SK-N-SH treated with all-trans-retinoic acid at 6 μM for 48 hours (cell line): Measurements from ENCODE around the gene ADORA1.

Source experiments
- ATAC-seq: fragments of 200-7000 bp; cut with Tn5 transposase; 3 replicates; pipeline ENCODE4 v1.9.1; 2020; ENCODE audit warnings: mild to moderate bottlenecking, moderate library complexity
- ARNTL ChIP-seq: fragments of 450-650 bp; formaldehyde crosslinking; IDR thresholded peaks from 2 replicates; pipeline ENCODE4 v1.5.0; 2020; ENCODE audit warnings: low read depth, mild to moderate bottlenecking, moderate library complexity, borderline replicate concordance
- BACH2 ChIP-seq: fragments of 250-450 bp; sonication (Bioruptor Pico); IDR thresholded peaks from 2 replicates; pipeline ENCODE4 v1.9.0; 2021; ENCODE audit warnings: mild to moderate bottlenecking, borderline replicate concordance
- CREB5 ChIP-seq: fragments of 250-450 bp; sonication (Bioruptor Pico); IDR thresholded peaks from 2 replicates; pipeline ENCODE4 v1.5.1; 2020; ENCODE audit warnings: low read depth, mild to moderate bottlenecking, moderate library complexity
- CSDC2 ChIP-seq: fragments of 250-450 bp; sonication (Bioruptor Pico); IDR thresholded peaks from 2 replicates; pipeline ENCODE4 v1.5.0; 2020; ENCODE audit warnings: mild to moderate bottlenecking, moderate library complexity
- CSRNP3 ChIP-seq: fragments of 250-450 bp; sonication (Bioruptor Pico); IDR thresholded peaks from 2 replicates; pipeline ENCODE4 v1.5.1; 2021; ENCODE audit warnings: mild to moderate bottlenecking, moderate library complexity
- ESRRG ChIP-seq: fragments of 250-450 bp; sonication (Bioruptor Pico); IDR thresholded peaks from 2 replicates; pipeline ENCODE4 v1.6.1; 2021; ENCODE audit warnings: mild to moderate bottlenecking
- GLIS3 ChIP-seq: fragments of 250-450 bp; sonication (Bioruptor Pico); IDR thresholded peaks from 2 replicates; pipeline ENCODE4 v1.5.0; 2020; ENCODE audit warnings: mild to moderate bottlenecking, moderate library complexity
- ISL1 ChIP-seq: fragments of 250-450 bp; sonication (Bioruptor Pico); IDR thresholded peaks from 2 replicates; pipeline ENCODE4 v2.1.2; 2022; ENCODE audit warnings: mild to moderate bottlenecking, moderate library complexity
- OSR1 ChIP-seq: fragments of 250-450 bp; sonication (Bioruptor Pico); IDR thresholded peaks from 2 replicates; pipeline ENCODE4 v1.8.0; 2022; ENCODE audit warnings: moderate library complexity, mild to moderate bottlenecking, inconsistent platforms
- PATZ1 ChIP-seq: fragments of 250-450 bp; sonication (Bioruptor Pico); IDR thresholded peaks from 2 replicates; pipeline ENCODE4 v1.8.0; 2020; ENCODE audit warnings: mild to moderate bottlenecking, moderate library complexity, borderline replicate concordance
- PPARA ChIP-seq: fragments of 250-450 bp; sonication (Bioruptor Pico); IDR thresholded peaks from 2 replicates; pipeline ENCODE4 v1.5.0; 2020; ENCODE audit warnings: mild to moderate bottlenecking, borderline replicate concordance
- SNAI2 ChIP-seq: fragments of 250-450 bp; sonication (Bioruptor Pico); IDR thresholded peaks from 2 replicates; pipeline ENCODE4 v1.5.0; 2020; ENCODE audit warnings: mild to moderate bottlenecking, moderate library complexity
- TCF4 ChIP-seq: fragments of 250-450 bp; sonication (Bioruptor Pico); IDR thresholded peaks from 2 replicates; pipeline ENCODE4 v1.8.0; 2021; ENCODE audit warnings: mild to moderate bottlenecking, moderate library complexity, borderline replicate concordance
- TOX ChIP-seq: fragments of 250-450 bp; sonication (Bioruptor Pico); IDR thresholded peaks from 2 replicates; pipeline ENCODE4 v1.8.0; 2021; ENCODE audit warnings: mild to moderate bottlenecking, moderate library complexity, borderline replicate concordance
- TSHZ2 ChIP-seq: fragments of 250-450 bp; sonication (Bioruptor Pico); IDR thresholded peaks from 2 replicates; pipeline ENCODE4 v1.5.0; 2020; ENCODE audit warnings: mild to moderate bottlenecking, moderate library complexity
- ZC3H10 ChIP-seq: fragments of 250-450 bp; sonication (Bioruptor Pico); IDR thresholded peaks from 2 replicates; pipeline ENCODE4 v1.5.1; 2021; ENCODE audit warnings: mild to moderate bottlenecking, moderate library complexity
- ZFP3 ChIP-seq: fragments of 250-450 bp; sonication (Bioruptor Pico); IDR thresholded peaks from 2 replicates; pipeline ENCODE4 v1.5.0; 2020; ENCODE audit warnings: mild to moderate bottlenecking, moderate library complexity
- ZFP30 ChIP-seq: fragments of 450-650 bp; formaldehyde crosslinking; IDR thresholded peaks from 2 replicates; pipeline ENCODE4 v1.5.0; 2022; ENCODE audit warnings: mild to moderate bottlenecking, moderate library complexity
- ZNF565 ChIP-seq: fragments of 450-650 bp; formaldehyde crosslinking; conservative IDR thresholded peaks from 2 replicates; pipeline ENCODE4 v1.5.0; 2020; ENCODE audit warnings: low read depth, mild to moderate bottlenecking, moderate library complexity
- ZNF70 ChIP-seq: fragments of 450-650 bp; formaldehyde crosslinking; IDR thresholded peaks from 2 replicates; pipeline ENCODE4 v1.5.0; 2020; ENCODE audit warnings: mild to moderate bottlenecking, moderate library complexity
- ZNF8 ChIP-seq: fragments of 450-650 bp; formaldehyde crosslinking; IDR thresholded peaks from 2 replicates; pipeline ENCODE4 v1.5.0; 2020; ENCODE audit warnings: mild to moderate bottlenecking, moderate library complexity

The ADORA1 gene

GRCh38 chr1:203163891-203164635, 36.5 kb downstream of the ADORA1 start (continued):
- TF ChIP-seq CSDC2 (CRISPR knock-in tag), result no peak
- no peak for TF ChIP-seq CSRNP3 (CRISPR knock-in tag)

GRCh38 chr1:203165101-203165799, 37.7 kb downstream of the ADORA1 start:
- ATAC-seq, result no peak
- TF ChIP-seq PPARA (no peak), ZNF8 (no peak), ARNTL (CRISPR knock-in tag) (no peak), CSDC2 (CRISPR knock-in tag) (no peak), GLIS3 (CRISPR knock-in tag) (no peak), PATZ1 (CRISPR knock-in tag) (no peak), ZFP3 (CRISPR knock-in tag) (no peak), TSHZ2 (CRISPR knock-in tag) (no peak), ISL1 (no peak), CSRNP3 (CRISPR knock-in tag) (no peak), BACH2 (no peak), TOX (no peak), ESRRG (CRISPR knock-in tag) (no peak), CREB5 (CRISPR knock-in tag) (no peak), ZNF70 (CRISPR knock-in tag) (no peak), ZC3H10 (CRISPR knock-in tag) (no peak), OSR1 (CRISPR knock-in tag) (no peak), ZFP30 (no peak), SNAI2 (CRISPR knock-in tag) (no peak)

- ATAC-seq, result no peak
- no peak for TF ChIP-seq CSDC2 (CRISPR knock-in tag)
- no peak for TF ChIP-seq CSRNP3 (CRISPR knock-in tag)
- no peak for TF ChIP-seq TSHZ2 (CRISPR knock-in tag)
- no peak for TF ChIP-seq GLIS3 (CRISPR knock-in tag)
- TF ChIP-seq PPARA, result no peak
- no peak for TF ChIP-seq ZNF565 (CRISPR knock-in tag)
- TF ChIP-seq CREB5 (CRISPR knock-in tag), result no peak
- no peak for TF ChIP-seq ZFP30
- no peak for TF ChIP-seq ISL1
- TF ChIP-seq ZNF8, result no peak
- TF ChIP-seq TCF4 (CRISPR knock-in tag), result no peak
- TF ChIP-seq SNAI2 (CRISPR knock-in tag), result no peak
These were observed 38.3 kb downstream of the ADORA1 start for GRCh38 chr1:203165800-203166161.
